ENCODE measurements around the gene EPB41L4A.

DNA sequence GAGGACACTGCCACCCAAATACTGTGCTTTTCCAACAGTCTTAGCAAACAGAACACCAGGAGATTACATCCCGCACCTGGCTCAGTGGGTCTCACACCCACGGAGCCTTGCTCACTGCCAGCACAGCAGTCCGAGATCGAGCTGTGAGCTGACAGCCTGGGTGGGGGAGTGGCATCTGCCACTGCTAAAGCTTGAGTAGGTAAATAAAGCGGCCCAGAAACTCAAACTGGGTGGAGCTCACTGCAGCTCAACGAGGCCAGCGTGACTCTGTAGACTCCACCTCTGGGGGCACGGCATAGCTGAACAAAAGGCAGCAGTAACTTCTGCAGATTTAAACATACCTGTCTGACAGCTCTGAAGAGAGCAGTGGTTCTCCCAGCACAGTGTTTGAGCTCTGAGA, 28.8 kb downstream of the EPB41L4A start:
- TF ChIP-seq, protein P1, sequence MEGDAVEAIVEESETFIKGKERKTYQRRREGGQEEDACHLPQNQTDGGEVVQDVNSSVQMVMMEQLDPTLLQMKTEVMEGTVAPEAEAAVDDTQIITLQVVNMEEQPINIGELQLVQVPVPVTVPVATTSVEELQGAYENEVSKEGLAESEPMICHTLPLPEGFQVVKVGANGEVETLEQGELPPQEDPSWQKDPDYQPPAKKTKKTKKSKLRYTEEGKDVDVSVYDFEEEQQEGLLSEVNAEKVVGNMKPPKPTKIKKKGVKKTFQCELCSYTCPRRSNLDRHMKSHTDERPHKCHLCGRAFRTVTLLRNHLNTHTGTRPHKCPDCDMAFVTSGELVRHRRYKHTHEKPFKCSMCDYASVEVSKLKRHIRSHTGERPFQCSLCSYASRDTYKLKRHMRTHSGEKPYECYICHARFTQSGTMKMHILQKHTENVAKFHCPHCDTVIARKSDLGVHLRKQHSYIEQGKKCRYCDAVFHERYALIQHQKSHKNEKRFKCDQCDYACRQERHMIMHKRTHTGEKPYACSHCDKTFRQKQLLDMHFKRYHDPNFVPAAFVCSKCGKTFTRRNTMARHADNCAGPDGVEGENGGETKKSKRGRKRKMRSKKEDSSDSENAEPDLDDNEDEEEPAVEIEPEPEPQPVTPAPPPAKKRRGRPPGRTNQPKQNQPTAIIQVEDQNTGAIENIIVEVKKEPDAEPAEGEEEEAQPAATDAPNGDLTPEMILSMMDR (IDR thresholded peaks at IDR 0.05) = no peak
- no peak for TF ChIP-seq POLR2A (IDR thresholded peaks at IDR 0.05)

All from breast epithelium (tissue), 3 donors.